Activated naive CD4-positive, alpha-beta T cell treated with anti-CD3 and anti-CD28 coated beads, Interleukin-2, amount 10 ng/mL, durations not matched to agents 7 days and 5 days (primary cell): ENCODE data around the gene KLHL6.
A peak's percentile ranks its signal among the peaks of the same experiment; 100 is the strongest.

Source experiments
- CTCF ChIA-PET: fragments of 350-600 bp; sonication (Branson Sonifier 250); formaldehyde crosslinking; loops from one replicate; lab custom pipeline; 2021; ENCODE audit warnings: antibody characterized with exemption; lab: Charles Lee
- DNase-seq: peaks from one replicate; pipeline ENCODE4 v3.0.0-alpha.2; 2020
- H3K27ac Mint-ChIP-seq: one replicate; pipeline ENCODE4 v1.8.0; 2021; ENCODE audit warnings: mild to moderate bottlenecking, moderate library complexity, mixed read lengths
- H3K27me3 Mint-ChIP-seq: one replicate; pipeline ENCODE4 v1.8.0; 2021; ENCODE audit warnings: mild to moderate bottlenecking, mixed read lengths
- H3K36me3 Mint-ChIP-seq: one replicate; pipeline ENCODE4 v1.8.0; 2021; ENCODE audit warnings: mixed read lengths
- H3K4me1 Mint-ChIP-seq: one replicate; pipeline ENCODE4 v1.8.0; 2021; ENCODE audit warnings: mixed read lengths
- H3K4me3 Mint-ChIP-seq: one replicate; pipeline ENCODE4 v1.8.0; 2021; ENCODE audit warnings: mild to moderate bottlenecking, moderate library complexity, mixed read lengths
- H3K9me3 Mint-ChIP-seq: one replicate; pipeline ENCODE4 v1.8.0; 2021; ENCODE audit warnings: mixed read lengths

The KLHL6 gene

GRCh38 chr3:183502237-183503181, 53.0 kb downstream of the KLHL6 start:
- H3K27ac Mint-ChIP-seq: no peak overlapping the region
- CTCF ChIA-PET: interaction anchor here (0.8 to 1.4 kb wide), 2 partner anchors 33 to 90 kb away, joined by 3 to 4 read pairs; no protein-coding TSS in a partner anchor
- H3K4me1 Mint-ChIP-seq: peaks cover 4% of the 10 kb centered on the region
- no peaks in the 10 kb centered on the region for H3K27me3 Mint-ChIP-seq
- peaks cover 73% of the 10 kb centered on the region for H3K36me3 Mint-ChIP-seq
- no peak overlapping the region for H3K4me3 Mint-ChIP-seq
- no peak for DNase-seq
- no peaks in the 10 kb centered on the region for H3K9me3 Mint-ChIP-seq

GRCh38 chr3:183500981-183501704, 54.4 kb downstream of the KLHL6 start:
- H3K4me1 Mint-ChIP-seq: no peaks in the 10 kb centered on the region
- CTCF ChIA-PET: no interaction called here
- no peak for DNase-seq
- peaks cover 70% of the 10 kb centered on the region for H3K36me3 Mint-ChIP-seq
- H3K27ac Mint-ChIP-seq: no peak overlapping the region
- H3K9me3 Mint-ChIP-seq: no peaks in the 10 kb centered on the region
- H3K4me3 Mint-ChIP-seq: no peak overlapping the region
- H3K27me3 Mint-ChIP-seq: no peaks in the 10 kb centered on the region

DNA sequence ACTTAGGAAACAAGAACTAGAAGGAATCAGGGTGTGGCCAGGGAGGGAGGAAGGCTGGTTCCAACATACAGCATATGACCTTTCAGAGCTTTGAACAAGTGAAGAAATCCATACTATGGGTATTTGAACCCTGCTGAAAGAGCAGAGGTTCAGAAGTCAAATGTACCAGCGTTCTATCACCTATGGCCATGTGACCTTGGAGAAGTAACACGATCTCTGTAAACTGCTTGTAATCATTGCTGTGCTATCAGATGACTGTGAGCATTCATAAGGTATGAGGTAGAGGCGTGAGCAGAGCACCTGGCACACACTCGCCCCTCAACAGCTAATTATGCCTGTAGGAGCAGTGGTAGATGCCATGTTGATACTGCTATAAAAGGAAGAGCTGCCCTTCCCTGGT, 55.2 kb downstream of the KLHL6 start:
- no peaks in the 10 kb centered on the region for H3K9me3 Mint-ChIP-seq
- DNase-seq: no peak
- CTCF ChIA-PET: no interaction called here
- H3K36me3 Mint-ChIP-seq: peaks cover 65% of the 10 kb centered on the region
- H3K27me3 Mint-ChIP-seq: no peaks in the 10 kb centered on the region
- peaks cover 2% of the 10 kb centered on the region for H3K4me1 Mint-ChIP-seq
- H3K4me3 Mint-ChIP-seq: no peak overlapping the region
- no peak overlapping the region for H3K27ac Mint-ChIP-seq

GRCh38 chr3:183498634-183499033, 56.9 kb downstream of the KLHL6 start:
- CTCF ChIA-PET: no interaction called here
- H3K4me1 Mint-ChIP-seq: peaks cover 8% of the 10 kb centered on the region
- no peak for DNase-seq
- no peaks in the 10 kb centered on the region for H3K9me3 Mint-ChIP-seq
- peaks cover 60% of the 10 kb centered on the region for H3K36me3 Mint-ChIP-seq
- H3K4me3 Mint-ChIP-seq: no peak overlapping the region
- H3K27ac Mint-ChIP-seq: no peak overlapping the region
- H3K27me3 Mint-ChIP-seq: no peaks in the 10 kb centered on the region

DNA sequence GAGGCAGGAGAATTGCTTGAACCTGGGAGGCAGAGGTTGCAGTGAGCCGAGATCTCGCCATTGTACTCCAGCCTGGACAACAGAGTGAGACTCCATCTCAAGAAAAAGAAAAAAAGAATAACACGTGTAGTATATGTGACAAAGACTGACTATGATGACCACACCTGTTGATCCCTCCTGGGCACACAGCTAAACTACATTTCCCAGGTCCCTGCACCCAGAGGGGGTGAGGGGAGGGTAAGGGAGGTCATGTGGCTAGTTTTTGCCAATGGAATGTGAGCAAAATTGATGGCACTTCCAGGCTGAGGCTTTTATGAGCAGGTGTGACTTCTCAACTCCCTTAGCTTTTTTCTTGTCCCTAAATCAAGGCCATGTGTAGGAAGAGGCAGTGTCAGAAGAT, 58.2 kb downstream of the KLHL6 start:
- Mint-ChIP-seq H3K9me3 (no peaks in the 10 kb centered on the region), H3K27me3 (no peaks in the 10 kb centered on the region), H3K27ac (no peak overlapping the region), H3K4me1 (peaks cover 11% of the 10 kb centered on the region), H3K36me3 (peaks cover 61% of the 10 kb centered on the region), H3K4me3 (no peak overlapping the region)
- no peak for DNase-seq
- CTCF ChIA-PET: no interaction called here

DNA sequence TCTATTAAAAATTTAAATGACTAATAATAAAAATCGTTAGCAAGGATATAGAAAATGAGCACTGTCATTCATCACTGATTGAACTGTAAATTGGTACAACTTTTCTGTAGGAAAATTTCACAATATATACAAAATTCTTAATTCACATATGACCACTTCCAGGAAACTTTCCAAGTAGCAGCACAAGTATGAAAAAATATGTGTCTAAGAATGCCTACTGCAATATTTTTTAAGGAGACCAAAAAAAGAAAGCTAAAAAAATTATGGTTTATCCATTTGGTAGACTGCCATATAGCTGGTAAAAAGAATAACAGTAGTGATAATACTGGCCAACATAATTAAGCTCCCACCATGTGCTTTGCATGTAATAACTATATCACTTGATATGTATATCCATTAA, 59.2 kb downstream of the KLHL6 start:
- H3K36me3 Mint-ChIP-seq: peaks cover 65% of the 10 kb centered on the region

DNA sequence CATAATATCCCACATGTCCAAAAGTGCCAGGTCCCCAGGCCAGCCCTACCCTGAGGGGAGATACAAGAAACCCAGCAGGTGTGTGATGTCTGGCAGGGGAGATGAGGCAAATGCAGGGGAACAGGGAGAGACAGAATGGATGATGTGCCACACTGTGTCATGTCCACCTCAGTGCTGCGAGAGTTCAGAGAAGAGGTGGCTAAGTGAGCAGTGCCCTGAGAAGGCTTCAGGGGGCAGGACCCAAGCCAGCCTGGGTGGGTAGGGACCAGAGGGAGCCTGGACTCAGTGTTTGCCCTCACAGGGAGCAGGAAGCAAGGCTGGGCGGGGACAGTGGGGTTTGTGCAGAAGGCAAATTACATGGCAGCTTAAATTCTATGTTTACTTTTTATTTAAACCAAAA, 61.2 kb downstream of the KLHL6 start:
- DNase-seq: no peak
- H3K4me1 Mint-ChIP-seq: peaks cover 24% of the 10 kb centered on the region
- no peak overlapping the region for H3K27ac Mint-ChIP-seq
- no peak overlapping the region for H3K4me3 Mint-ChIP-seq
- peaks cover 66% of the 10 kb centered on the region for H3K36me3 Mint-ChIP-seq
- no peaks in the 10 kb centered on the region for H3K9me3 Mint-ChIP-seq
- CTCF ChIA-PET: interaction anchor here (1.3 kb wide), 1 partner anchor 13 kb away, joined by 4 read pairs; no protein-coding TSS in a partner anchor
- H3K27me3 Mint-ChIP-seq: no peaks in the 10 kb centered on the region

More for the DNA sequence above, 59.2 kb downstream of the KLHL6 start:
- Mint-ChIP-seq H3K4me3 (no peak overlapping the region), H3K4me1 (peaks cover 16% of the 10 kb centered on the region), H3K27me3 (no peaks in the 10 kb centered on the region), H3K27ac (no peak overlapping the region), H3K9me3 (no peaks in the 10 kb centered on the region)
- no peak for DNase-seq
- CTCF ChIA-PET: no interaction called here

DNA sequence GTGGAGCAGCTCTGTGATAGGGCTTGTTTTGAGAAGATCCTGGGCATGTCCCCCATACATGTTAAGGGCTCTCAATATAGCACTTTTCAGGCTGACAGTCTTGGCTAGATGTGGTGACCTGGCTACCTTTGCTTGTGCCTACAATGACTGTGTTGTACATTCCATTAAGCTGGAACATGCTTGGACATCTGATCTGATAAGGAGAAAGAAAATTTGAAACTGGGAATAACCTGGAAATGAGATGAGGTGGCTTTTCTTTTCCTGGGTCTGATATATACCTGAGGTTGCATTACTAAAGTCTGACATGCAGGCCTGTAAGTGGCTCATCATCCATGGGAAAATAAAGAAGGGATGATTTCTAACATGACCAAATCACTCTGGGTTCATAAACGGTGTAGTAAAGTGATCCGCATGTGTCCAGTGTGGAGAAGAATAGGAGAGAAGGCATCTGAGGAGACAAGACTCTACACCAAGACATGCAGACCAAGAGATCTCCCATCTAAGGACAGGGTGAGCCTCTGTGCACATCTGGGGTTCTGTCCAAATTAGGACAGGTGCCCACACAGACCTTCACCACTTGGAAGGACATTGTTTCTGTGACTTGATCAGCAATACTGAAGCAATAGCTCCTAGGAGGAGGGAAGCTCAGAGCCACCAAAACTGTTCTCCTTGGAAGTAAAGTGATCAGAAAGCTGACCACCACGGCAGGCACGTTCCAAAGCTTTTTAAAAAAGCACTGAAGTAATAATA, 62.0 kb downstream of the KLHL6 start:
- Mint-ChIP-seq H3K36me3 (peaks cover 68% of the 10 kb centered on the region), H3K4me1 (peaks cover 24% of the 10 kb centered on the region), H3K27ac (peak overlapping the region; percentile 1), H3K9me3 (no peaks in the 10 kb centered on the region), H3K27me3 (no peaks in the 10 kb centered on the region), H3K4me3 (no peak overlapping the region)
- no peak for DNase-seq
- CTCF ChIA-PET: interaction anchor here (1.3 kb wide), 1 partner anchor 14 kb away, joined by 4 read pairs; no protein-coding TSS in a partner anchor

DNA sequence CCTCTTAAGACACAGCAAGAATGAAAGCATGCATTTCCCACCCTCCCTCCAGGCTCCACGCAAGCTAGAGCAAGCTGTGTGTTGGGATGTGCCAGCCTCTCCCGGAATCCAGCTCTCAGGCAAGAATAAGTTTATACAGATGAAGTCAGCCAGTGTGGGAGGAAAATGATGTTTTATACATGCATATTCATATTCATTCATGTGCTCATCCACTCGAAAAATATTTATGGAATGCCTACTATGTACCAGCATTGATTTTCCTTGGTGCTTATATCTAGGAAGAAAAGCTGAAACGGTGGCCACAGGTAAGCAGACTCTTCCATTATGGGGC, 62.7 kb downstream of the KLHL6 start:
- DNase-seq: no peak
- Mint-ChIP-seq H3K4me1 (peaks cover 24% of the 10 kb centered on the region), H3K27me3 (no peaks in the 10 kb centered on the region), H3K9me3 (no peaks in the 10 kb centered on the region), H3K4me3 (no peak overlapping the region), H3K36me3 (peaks cover 65% of the 10 kb centered on the region), H3K27ac (no peak overlapping the region)
- CTCF ChIA-PET: no interaction called here

GRCh38 chr3:183491923-183492848, 63.3 kb downstream of the KLHL6 start:
- CTCF ChIA-PET: no interaction called here
- Mint-ChIP-seq H3K4me3 (no peak overlapping the region), H3K4me1 (peaks cover 24% of the 10 kb centered on the region), H3K27me3 (no peaks in the 10 kb centered on the region), H3K27ac (peak overlapping the region; percentile 72), H3K36me3 (peaks cover 59% of the 10 kb centered on the region), H3K9me3 (no peaks in the 10 kb centered on the region)
- no peak for DNase-seq

DNA sequence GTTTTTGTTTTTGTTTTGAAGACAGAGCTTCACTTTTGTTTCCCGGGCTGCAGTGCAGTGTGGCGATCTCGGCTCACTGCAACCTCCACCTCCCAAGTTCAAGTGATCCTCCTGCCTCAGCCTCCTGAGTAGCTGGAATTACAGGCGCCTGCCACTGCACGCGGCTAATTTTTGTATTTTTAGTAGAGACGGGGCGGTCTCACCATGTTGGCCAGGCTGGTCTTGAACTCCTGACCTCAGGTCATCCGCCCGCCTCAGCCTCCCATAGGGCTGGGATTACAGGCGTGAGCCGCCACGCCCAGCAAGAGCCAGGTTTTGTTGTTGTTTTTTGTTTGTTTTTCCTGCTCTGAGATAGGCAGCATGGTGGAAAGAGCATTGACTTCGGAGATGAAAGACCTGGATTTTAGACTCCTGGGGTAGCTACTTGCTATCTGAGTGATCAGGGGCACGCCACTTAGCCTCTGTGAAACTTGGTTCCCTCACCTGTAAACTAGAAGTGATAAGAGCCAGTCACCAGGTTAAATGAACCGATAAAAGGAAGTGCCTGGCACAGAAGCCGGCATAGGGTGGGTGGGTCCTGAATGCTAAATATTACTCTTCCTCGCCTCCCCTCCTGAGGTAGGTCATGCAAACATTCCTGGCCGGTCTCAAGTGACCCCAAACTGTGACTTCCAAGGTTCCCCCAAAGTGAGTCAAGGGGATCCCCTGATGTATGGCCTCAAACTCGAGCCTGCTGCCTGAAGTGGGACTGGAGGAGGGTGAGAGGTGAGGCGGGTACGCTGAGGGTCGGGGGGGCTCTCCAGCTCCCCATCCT, 64.2 kb downstream of the KLHL6 start:
- no peak overlapping the region for H3K4me3 Mint-ChIP-seq
- DNase-seq: no peak
- H3K9me3 Mint-ChIP-seq: no peaks in the 10 kb centered on the region
- peaks cover 24% of the 10 kb centered on the region for H3K4me1 Mint-ChIP-seq
- CTCF ChIA-PET: interaction anchor here (0.7 kb wide), 1 partner anchor 12 kb away, joined by 3 read pairs; no protein-coding TSS in a partner anchor
- no peaks in the 10 kb centered on the region for H3K27me3 Mint-ChIP-seq
- H3K36me3 Mint-ChIP-seq: peaks cover 54% of the 10 kb centered on the region
- peak overlapping the region; percentile 37 for H3K27ac Mint-ChIP-seq

DNA sequence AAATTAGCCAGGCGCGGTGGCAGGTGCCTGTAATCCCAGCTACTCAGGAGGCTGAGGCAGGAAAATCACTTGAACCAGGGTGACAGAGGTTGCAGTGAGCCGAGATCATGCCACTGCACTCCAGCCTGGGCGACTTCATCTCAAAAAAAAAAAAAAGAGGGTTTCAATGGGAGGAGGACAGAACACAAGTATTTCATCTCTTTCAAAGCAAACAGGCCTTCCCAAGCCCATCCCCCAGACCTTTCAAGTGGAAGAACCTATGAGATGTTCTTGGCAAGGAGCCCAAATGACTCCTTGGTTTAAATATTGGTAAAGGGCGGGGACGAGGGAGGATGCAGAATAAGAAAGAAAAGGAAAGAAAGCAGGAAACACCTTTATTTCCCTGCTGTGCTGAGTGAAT, 64.9 kb downstream of the KLHL6 start:
- H3K4me3 Mint-ChIP-seq: no peak overlapping the region
- peaks cover 24% of the 10 kb centered on the region for H3K4me1 Mint-ChIP-seq
- CTCF ChIA-PET: interaction anchor here (0.7 to 1.0 kb wide), 2 partner anchors 11 to 74 kb away, joined by 3 read pairs; no protein-coding TSS in a partner anchor
- H3K9me3 Mint-ChIP-seq: no peaks in the 10 kb centered on the region
- H3K36me3 Mint-ChIP-seq: peaks cover 52% of the 10 kb centered on the region
- H3K27me3 Mint-ChIP-seq: no peaks in the 10 kb centered on the region
- peak; percentile 36 for DNase-seq
- H3K27ac Mint-ChIP-seq: peak overlapping the region; percentile 37
